ENCODE results near the gene DENND5A. TPM values are rescaled to one million over a fixed set of nuclear protein-coding genes. Genes with fewer than 3 reads are reported as not detected.
"Not testable (repeated sequence)": the region's sequence is repeated elsewhere in the genome, so short reads cannot be mapped to it uniquely, and the experiment has no call there.

The DENND5A gene
- total RNA-seq, 1 experiment from 2014 or later: 46.3 TPM

GRCh38 chr11:9179141-9179540 is 86.0 kb downstream of the DENND5A start:
- no peak for DNase-seq (ENCODE audit: extremely low read depth, low read depth)

- no peak for DNase-seq (ENCODE audit: extremely low read depth, low read depth)
These were observed 86.4 kb downstream of the DENND5A start for GRCh38 chr11:9178716-9179115.

- no peak for DNase-seq (ENCODE audit: extremely low read depth, low read depth)
These were observed 87.6 kb downstream of the DENND5A start for GRCh38 chr11:9177438-9178091.

GRCh38 chr11:9176550-9176949 is 88.6 kb downstream of the DENND5A start:
- DNase-seq (ENCODE audit: extremely low read depth, low read depth): no peak

- no peak for DNase-seq (ENCODE audit: extremely low read depth, low read depth)
These were observed 89.0 kb downstream of the DENND5A start for GRCh38 chr11:9176136-9176535.

- no peak for DNase-seq (ENCODE audit: extremely low read depth, low read depth)
These were observed 92.8 kb downstream of the DENND5A start for GRCh38 chr11:9172389-9172788.

GRCh38 chr11:9170450-9170849 is 94.7 kb downstream of the DENND5A start:
- DNase-seq (ENCODE audit: extremely low read depth, low read depth): no peak

- DNase-seq (ENCODE audit: extremely low read depth, low read depth): no peak
These were observed 95.4 kb downstream of the DENND5A start for GRCh38 chr11:9169595-9170295.

GRCh38 chr11:9161991-9162390 is 103.2 kb downstream of the DENND5A start:
- DNase-seq (ENCODE audit: extremely low read depth, low read depth): not testable (repeated sequence)

- DNase-seq (ENCODE audit: extremely low read depth, low read depth): no peak
These were observed 105.0 kb downstream of the DENND5A start for GRCh38 chr11:9160166-9160565.

- no peak for DNase-seq (ENCODE audit: extremely low read depth, low read depth)
These were observed 106.2 kb downstream of the DENND5A start for GRCh38 chr11:9158898-9159391.

- no peak for DNase-seq (ENCODE audit: extremely low read depth, low read depth)
These were observed 109.2 kb downstream of the DENND5A start for GRCh38 chr11:9155930-9156329.

- no peak for DNase-seq (ENCODE audit: extremely low read depth, low read depth)
These were observed 111.5 kb downstream of the DENND5A start for GRCh38 chr11:9153651-9154050.

GRCh38 chr11:9151631-9152030 is 113.5 kb downstream of the DENND5A start:
- DNase-seq (ENCODE audit: extremely low read depth, low read depth): no peak

GRCh38 chr11:9150926-9151325 is 114.2 kb downstream of the DENND5A start:
- DNase-seq (ENCODE audit: extremely low read depth, low read depth): no peak

- no peak for DNase-seq (ENCODE audit: extremely low read depth, low read depth)
These were observed 114.6 kb downstream of the DENND5A start for GRCh38 chr11:9150501-9150900.

GRCh38 chr11:9148727-9149126 is 116.4 kb downstream of the DENND5A start:
- no peak for DNase-seq (ENCODE audit: extremely low read depth, low read depth)

- no peak for DNase-seq (ENCODE audit: extremely low read depth, low read depth)
These were observed 117.1 kb downstream of the DENND5A start for GRCh38 chr11:9148035-9148434.

GRCh38 chr11:9146477-9146876 is 118.7 kb downstream of the DENND5A start:
- DNase-seq (ENCODE audit: extremely low read depth, low read depth): no peak

- DNase-seq (ENCODE audit: extremely low read depth, low read depth): no peak
These were observed 119.9 kb downstream of the DENND5A start for GRCh38 chr11:9145283-9145682.

GRCh38 chr11:9144828-9145227 is 120.3 kb downstream of the DENND5A start:
- DNase-seq (ENCODE audit: extremely low read depth, low read depth): no peak

- DNase-seq (ENCODE audit: extremely low read depth, low read depth): no peak
These were observed 121.4 kb downstream of the DENND5A start for GRCh38 chr11:9143721-9144120.
